COR-L47 (cell line): ENCODE results near the gene SCN1B.

Experiments
- DNase-seq: peaks from one replicate; lab custom pipeline; 2025; lab: John Stamatoyannopoulos, UW

The SCN1B gene

DNA sequence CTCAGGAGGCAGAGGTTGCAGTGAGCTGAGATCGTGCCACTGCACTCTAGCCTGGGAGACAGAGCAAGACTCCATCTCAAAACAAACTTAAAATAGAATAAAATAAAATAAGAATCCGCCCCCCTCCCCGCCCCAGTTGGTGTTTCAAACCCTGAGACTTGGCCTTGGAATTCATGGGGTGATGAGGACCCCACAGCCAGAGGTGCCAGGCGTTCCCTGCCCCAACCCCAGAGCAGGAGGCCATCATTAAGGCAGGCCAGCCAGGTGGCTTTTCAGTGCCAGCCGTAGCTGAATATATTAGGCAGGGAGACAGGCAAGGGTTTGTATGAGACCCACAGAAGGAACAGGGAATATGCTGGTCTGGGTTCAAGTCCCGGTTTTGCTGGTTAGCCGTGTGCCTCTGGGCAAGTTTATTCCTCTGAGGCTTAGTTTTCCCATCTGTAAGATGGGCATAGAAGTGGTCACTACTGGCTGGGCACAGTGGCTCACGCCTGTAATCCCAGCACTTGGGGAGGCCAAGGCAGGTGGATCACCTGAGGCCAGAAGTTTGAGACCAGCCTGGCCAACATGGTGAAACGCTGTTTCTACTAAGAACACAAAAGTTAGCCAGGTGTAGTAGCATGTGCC, 23.5 kb downstream of the SCN1B start:
- no peak for DNase-seq

GRCh38 chr19:35054626-35055025, 24.4 kb downstream of the SCN1B start:
- DNase-seq: no peak

- peak; percentile 44 for DNase-seq
Observed at GRCh38 chr19:35055715-35056179, 25.5 kb downstream of the SCN1B start.

DNA sequence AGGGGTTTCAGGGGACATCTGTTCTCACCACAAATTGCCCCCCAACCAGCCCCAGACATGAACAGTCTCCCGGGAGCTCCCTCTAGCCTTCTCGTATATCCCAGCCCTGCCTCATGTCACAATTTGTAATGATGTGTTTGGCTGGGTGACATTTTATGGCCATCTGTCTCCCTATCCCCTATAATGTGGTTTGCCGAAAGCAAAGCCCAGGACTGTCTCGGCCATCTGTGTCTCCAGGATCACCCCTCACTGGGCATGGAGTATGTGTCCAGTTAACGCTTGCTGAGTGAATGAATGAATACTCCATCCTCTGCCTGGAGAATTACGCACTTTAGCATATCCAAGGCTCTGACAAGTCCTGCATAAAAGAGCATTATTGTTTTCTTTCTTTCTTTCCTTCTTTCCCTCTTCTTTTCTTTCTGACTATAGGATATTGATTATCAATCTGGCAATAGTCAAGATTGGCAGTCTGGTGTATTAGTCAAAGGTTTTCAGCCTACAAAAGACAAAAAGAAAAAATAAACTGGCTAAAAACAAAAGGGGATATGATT, 26.3 kb downstream of the SCN1B start:
- no peak for DNase-seq

GRCh38 chr19:35058370-35058769, 28.1 kb downstream of the SCN1B start:
- no peak for DNase-seq

DNA sequence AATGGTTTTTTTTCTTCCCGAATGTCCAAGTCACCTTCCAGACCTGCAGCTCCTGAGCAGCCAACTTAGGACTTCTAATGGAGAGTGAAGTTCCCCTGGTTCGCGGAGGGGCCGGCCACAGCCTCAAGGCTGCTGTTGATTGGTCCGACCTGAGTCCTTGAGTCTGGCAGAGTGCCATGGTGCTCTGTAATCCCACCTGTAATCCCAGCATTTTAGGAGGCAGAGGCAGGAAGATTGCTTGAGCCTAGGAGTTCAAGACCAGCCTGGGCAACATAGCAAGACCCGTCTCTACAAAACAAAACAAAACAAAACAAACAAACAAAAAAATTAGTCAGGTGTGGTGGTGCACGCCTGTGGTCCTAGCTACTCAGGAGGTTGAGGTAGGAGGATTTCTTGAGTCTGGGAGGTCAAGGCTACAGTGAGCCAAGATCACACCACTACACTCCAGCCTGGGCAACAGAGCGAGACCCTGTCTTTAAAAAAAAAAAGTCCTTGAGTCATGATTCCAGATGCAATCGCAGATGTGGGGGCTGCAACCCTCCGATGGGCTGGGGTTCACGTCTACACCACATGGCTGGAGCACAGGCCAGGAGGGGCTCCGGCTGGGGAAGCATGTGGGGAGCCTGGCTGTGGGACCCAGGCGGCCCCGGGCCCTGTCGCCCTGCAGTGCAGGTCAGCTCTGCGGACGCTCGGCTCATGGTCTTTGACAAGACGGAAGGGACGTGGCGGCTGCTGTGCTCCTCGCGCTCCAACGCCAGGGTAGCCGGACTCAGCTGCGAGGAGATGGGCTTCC, 28.9 kb downstream of the SCN1B start:
- no peak for DNase-seq

DNA sequence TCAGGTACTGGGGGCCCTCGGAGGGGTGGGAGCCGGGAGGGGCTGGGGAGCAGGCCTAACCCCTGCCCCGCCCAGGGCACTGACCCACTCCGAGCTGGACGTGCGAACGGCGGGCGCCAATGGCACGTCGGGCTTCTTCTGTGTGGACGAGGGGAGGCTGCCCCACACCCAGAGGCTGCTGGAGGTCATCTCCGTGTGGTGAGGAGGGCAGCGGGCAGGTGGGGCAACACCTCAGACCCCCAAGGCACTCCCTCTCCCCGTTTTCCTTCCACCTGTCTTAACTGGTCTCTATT, 29.5 kb downstream of the SCN1B start:
- no peak for DNase-seq

- DNase-seq: no peak
Observed at GRCh38 chr19:35060160-35060855, 30.0 kb downstream of the SCN1B start.

GRCh38 chr19:35061583-35062373, 31.5 kb downstream of the SCN1B start:
- DNase-seq: no peak

GRCh38 chr19:35062942-35063341, 32.7 kb downstream of the SCN1B start:
- DNase-seq: no peak

DNA sequence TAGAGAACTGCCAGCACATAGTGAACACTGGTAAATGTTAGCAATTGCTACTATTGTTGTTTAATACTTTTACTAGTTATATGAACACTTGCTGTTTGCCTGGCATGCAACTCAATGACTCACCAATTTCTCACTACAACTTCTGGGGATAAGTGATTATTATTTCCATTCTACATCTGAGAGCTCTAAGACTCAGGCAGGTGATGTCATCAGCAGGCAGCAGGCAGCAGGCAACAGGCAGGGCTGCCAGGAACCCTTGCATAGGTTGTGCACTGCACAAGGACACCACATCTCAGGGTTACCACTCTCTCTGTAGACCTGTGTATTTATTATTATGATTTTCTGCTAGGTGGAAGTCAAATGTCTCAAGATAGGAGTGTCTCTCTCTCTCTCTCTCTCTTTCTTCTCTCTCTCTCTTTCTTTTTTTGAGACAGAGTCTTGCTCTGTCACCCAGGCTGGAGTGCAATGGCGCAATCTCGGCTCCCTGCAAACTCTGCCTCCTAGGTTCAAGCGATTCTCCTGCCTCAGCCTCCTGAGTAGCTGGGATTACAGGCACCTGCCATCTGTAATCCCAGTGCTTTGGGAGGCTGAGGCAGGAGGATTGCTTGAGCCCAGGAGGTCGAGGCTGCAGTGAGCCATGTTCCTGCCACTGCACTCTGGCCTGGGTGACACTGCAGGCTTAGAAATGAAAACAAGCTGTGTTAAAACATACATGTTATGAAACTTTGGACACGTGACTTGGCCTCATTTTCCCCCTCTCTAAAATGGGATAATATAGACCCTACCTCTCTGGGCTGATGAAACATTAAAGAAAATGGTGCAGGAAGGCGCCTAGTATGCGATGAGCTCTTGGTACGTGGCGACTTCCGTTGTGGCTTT, 33.9 kb downstream of the SCN1B start:
- no peak for DNase-seq

DNA sequence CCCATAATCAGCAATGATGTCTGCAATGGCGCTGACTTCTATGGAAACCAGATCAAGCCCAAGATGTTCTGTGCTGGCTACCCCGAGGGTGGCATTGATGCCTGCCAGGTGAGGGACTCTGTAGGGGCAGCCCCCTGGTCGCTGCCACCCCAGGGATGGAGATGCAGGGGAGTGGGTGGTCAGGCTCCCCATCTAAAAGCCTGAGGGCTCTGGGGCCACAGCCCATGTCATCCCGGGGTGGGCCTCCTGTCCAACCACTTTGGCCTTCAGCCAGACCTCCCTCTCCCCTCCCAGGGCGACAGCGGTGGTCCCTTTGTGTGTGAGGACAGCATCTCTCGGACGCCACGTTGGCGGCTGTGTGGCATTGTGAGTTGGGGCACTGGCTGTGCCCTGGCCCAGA, 35.3 kb downstream of the SCN1B start:
- DNase-seq: no peak

DNA sequence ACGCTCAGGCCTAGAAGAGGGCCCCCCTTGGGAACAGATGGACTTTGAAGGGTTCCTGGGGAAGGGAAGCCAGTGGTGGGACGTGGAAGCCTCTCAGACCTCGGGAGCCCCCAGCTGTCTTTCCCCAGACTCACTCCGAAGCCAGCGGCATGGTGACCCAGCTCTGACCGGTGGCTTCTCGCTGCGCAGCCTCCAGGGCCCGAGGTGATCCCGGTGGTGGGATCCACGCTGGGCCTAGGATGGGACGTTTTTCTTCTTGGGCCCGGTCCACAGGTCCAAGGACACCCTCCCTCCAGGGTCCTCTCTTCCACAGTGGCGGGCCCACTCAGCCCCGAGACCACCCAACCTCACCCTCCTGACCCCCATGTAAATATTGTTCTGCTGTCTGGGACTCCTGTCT, 35.9 kb downstream of the SCN1B start:
- DNase-seq: no peak

DNA sequence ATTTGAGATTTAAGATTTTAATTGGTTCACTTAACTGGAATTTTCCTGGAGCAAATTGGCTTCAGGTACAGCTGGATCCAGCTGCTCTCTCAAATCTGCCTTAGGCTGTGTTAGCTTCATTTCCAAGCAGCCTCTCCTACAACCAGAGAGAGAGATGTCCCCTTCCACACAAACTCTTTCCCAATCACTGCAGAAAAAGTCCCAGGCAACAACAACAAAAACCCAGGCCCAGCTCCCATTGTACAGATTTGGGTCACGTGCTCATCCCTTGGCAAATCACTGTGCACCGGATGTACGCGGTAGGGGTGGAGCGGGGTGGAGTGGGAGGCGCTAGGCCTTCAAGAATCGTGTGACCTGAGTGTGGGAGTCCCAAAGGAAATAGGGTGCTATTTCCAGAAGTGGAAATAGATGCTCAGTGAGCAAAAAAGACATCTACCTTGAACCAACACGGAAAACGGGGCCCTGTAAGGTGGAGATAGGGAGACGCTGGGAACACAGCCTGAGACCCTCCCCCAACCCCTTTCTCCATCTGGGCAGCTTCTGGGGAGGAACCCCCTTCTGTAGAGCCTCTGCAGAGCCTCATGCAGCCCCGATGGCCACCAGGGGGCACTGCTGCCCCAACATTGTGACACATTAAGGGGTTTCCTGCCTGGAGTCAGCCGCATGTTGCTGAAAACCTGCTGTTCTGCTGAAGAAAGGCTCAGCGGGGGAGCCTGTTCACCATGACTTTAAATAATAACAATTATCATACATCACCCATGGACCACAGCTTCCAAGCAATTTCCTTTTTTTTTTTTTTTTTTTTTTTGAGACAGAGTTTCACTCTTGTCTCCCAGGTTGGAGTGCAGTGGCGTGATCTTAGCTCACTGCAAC, 36.7 kb downstream of the SCN1B start:
- peak; percentile 85 for DNase-seq

- DNase-seq: no peak
Observed at GRCh38 chr19:35068941-35069634, 38.8 kb downstream of the SCN1B start.

DNA sequence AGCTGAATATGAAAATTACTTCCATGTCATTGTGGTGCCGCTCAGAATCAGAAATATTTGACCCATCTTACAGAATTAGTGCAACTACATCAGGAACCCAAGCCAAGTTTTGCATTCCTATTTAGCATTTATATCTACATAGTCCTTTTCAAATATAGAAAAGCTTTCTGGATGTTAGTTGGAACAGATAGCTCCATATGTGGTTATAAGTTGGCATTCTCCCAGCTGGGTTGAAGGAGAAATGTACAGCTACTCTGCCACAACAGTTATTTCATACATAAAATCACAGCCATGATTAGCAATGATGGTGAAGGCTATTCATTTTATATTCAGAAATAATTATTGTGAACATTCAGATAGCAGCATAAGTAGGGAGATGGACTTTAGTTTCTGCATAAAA, 39.4 kb downstream of the SCN1B start:
- DNase-seq: no peak

- no peak for DNase-seq
Observed at GRCh38 chr19:35070471-35070870, 40.2 kb downstream of the SCN1B start.

GRCh38 chr19:35073516-35073915, 43.2 kb downstream of the SCN1B start:
- DNase-seq: no peak

GRCh38 chr19:35073941-35074340, 43.7 kb downstream of the SCN1B start:
- no peak for DNase-seq
